SK-N-MC (cell line): ENCODE measurements around the gene SLCO3A1.

Experiments used
- DNase-seq: peaks from one replicate; pipeline ENCODE4 v3.0.0-alpha.2; 2011; ENCODE audit warnings: low read depth, low spot score
- H3K27ac ChIP-seq: fragments of 200-600 bp; sonication (generic); 2 replicates; pipeline ENCODE4 v1.5.1; 2016; ENCODE audit warnings: mixed run types
- H3K36me3 ChIP-seq: fragments of 200-600 bp; sonication (generic); 2 replicates; pipeline ENCODE4 v1.6.1; 2017; ENCODE audit warnings: antibody characterized with exemption, low read length, mixed read lengths; ENCODE audit not compliant: insufficient read depth
- H3K4me3 ChIP-seq: fragments of 200-600 bp; sonication (generic); 2 replicates; pipeline ENCODE4 v1.5.1; 2016
- H3K9ac ChIP-seq: fragments of 200-600 bp; sonication (generic); 2 replicates; pipeline ENCODE4 v1.8.0; 2017; ENCODE audit warnings: mixed run types, mixed read lengths; ENCODE audit not compliant: insufficient read length
- H3K9me3 ChIP-seq: fragments of 200-600 bp; sonication (generic); 2 replicates; pipeline ENCODE4 v1.6.1; 2017; ENCODE audit warnings: low read depth, mild to moderate bottlenecking, antibody characterized with exemption, low read length, moderate library complexity, mixed read lengths
- EZH2 ChIP-seq: fragments of 200-600 bp; sonication (generic); IDR thresholded peaks from one replicate; pipeline ENCODE4 v1.6.1; 2017; ENCODE audit warnings: antibody characterized with exemption
- FOXP2 ChIP-seq: optimal IDR thresholded peaks from 2 replicates; pipeline ENCODE3; 2011; ENCODE audit warnings: mild to moderate bottlenecking, moderate library complexity; ENCODE audit not compliant: insufficient read depth; ENCODE audit errors: extremely low read length, control extremely low read depth
- POLR2AphosphoS5 ChIP-seq: IDR thresholded peaks from 2 replicates; pipeline ENCODE4 v1.6.1; 2012; ENCODE audit warnings: mild to moderate bottlenecking, low read depth, low read length, borderline replicate concordance

The SLCO3A1 gene

GRCh38 chr15:91928675-91929074, 75.2 kb downstream of the SLCO3A1 start:
- H3K27ac ChIP-seq = no peak overlapping the region
- no peak overlapping the region for H3K4me3 ChIP-seq
- DNase-seq = no peak
- TF ChIP-seq EZH2 (no peak), FOXP2 (no peak), POLR2AphosphoS5 (no peak)
- H3K36me3 ChIP-seq = no peaks in the 10 kb centered on the region
- H3K9me3 ChIP-seq = no peaks in the 10 kb centered on the region
- H3K9ac ChIP-seq = no peak overlapping the region

DNA sequence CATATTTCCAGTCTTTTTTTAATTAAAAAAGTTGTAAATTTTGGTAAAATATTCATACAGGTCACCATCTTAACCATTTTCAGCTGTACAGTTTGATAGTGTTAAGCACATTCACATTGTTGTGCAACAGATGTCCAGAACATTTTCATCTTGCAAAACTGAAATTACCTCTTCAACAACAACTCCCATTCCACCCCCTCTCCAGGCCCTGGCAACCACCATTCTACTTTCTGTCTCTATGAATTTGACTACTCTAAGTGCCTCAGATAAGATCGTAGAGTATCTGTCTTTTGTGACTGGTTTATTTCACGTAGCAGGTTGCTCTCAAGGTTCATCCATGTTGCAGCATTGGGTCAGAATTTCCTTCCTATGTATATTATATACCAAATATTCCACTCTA, 76.0 kb downstream of the SLCO3A1 start:
- no peak overlapping the region for H3K27ac ChIP-seq
- no peak overlapping the region for H3K9ac ChIP-seq
- no peaks in the 10 kb centered on the region for H3K36me3 ChIP-seq
- no peak for DNase-seq
- no peak overlapping the region for H3K4me3 ChIP-seq
- H3K9me3 ChIP-seq = no peaks in the 10 kb centered on the region
- TF ChIP-seq EZH2 (no peak), POLR2AphosphoS5 (no peak), FOXP2 (no peak)

- H3K36me3 ChIP-seq = no peaks in the 10 kb centered on the region
- H3K9me3 ChIP-seq = no peaks in the 10 kb centered on the region
- DNase-seq = no peak
- no peak for TF ChIP-seq EZH2
- TF ChIP-seq FOXP2 = no peak
- no peak for TF ChIP-seq POLR2AphosphoS5
- no peak overlapping the region for H3K9ac ChIP-seq
- H3K27ac ChIP-seq = no peak overlapping the region
- no peak overlapping the region for H3K4me3 ChIP-seq
Observed at GRCh38 chr15:91930092-91930491, 76.6 kb downstream of the SLCO3A1 start.

DNA sequence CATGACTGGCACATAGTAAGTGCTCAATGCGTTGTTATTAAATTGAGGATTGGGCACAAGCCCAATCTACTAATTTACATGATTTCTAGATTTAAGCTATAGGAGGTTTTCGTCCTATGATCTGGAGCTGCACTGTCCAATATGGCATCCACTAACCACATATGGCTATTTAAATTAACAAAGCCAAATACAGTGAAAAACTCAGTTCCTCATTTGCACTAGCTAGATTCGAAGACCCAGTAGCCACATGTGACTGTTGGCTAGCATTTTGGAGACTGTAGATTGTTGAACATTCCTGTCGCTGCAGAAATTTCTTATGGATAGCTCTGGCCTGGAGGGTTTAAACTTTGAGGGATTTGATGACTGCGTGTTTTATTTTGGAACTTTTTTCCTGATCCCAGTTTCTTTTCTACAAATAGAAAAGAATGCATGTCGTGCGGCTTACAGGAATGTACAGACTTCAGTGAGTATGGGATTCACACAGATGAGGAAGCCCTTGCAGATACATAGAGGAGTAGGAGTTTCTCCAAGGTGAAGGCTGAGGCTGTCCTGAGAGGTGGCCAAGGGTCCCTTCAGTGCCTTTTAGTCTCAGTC, 82.8 kb downstream of the SLCO3A1 start:
- TF ChIP-seq EZH2 = no peak
- no peak for TF ChIP-seq POLR2AphosphoS5
- TF ChIP-seq FOXP2 = no peak

GRCh38 chr15:91936927-91937326, 83.4 kb downstream of the SLCO3A1 start:
- no peaks in the 10 kb centered on the region for H3K36me3 ChIP-seq
- H3K9ac ChIP-seq = no peak overlapping the region
- H3K9me3 ChIP-seq = no peaks in the 10 kb centered on the region
- no peak for DNase-seq
- TF ChIP-seq POLR2AphosphoS5 (no peak), EZH2 (no peak), FOXP2 (no peak)
- no peak overlapping the region for H3K4me3 ChIP-seq
- no peak overlapping the region for H3K27ac ChIP-seq

More for the DNA sequence above, 82.8 kb downstream of the SLCO3A1 start:
- Histone ChIP-seq H3K27ac (no peak overlapping the region), H3K9me3 (no peaks in the 10 kb centered on the region), H3K36me3 (no peaks in the 10 kb centered on the region), H3K4me3 (no peak overlapping the region), H3K9ac (no peak overlapping the region)
- DNase-seq = no peak

DNA sequence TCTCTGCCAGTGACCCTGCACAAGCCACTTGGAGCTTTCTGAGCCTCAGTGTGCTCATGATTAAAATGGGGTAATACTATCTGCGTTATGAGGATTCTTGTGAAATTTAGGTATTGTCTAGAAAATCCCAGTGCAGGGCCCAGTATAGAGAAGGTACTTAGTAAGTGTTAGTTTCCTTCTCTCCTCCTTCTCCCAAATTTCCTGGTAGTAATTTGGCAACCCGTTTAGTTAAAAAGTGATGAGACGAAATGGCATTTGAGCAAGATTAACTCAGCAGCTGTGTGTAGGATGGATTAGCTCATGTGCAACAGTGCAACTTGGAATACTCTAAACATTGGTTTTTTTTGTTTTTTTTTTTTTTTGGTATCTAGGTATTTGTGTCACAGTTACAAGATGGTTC, 84.6 kb downstream of the SLCO3A1 start:
- no peaks in the 10 kb centered on the region for H3K9me3 ChIP-seq
- TF ChIP-seq EZH2 = no peak
- no peak overlapping the region for H3K9ac ChIP-seq

GRCh38 chr15:91939403-91939831, 85.9 kb downstream of the SLCO3A1 start:
- no peaks in the 10 kb centered on the region for H3K9me3 ChIP-seq
- H3K9ac ChIP-seq = no peak overlapping the region
- no peak for TF ChIP-seq EZH2
- no peak for TF ChIP-seq FOXP2
- TF ChIP-seq POLR2AphosphoS5 = no peak
- H3K27ac ChIP-seq = no peak overlapping the region
- no peak for DNase-seq
- H3K36me3 ChIP-seq = no peaks in the 10 kb centered on the region
- no peak overlapping the region for H3K4me3 ChIP-seq

More for the DNA sequence above, 84.6 kb downstream of the SLCO3A1 start:
- no peak for DNase-seq
- Histone ChIP-seq H3K36me3 (no peaks in the 10 kb centered on the region), H3K27ac (no peak overlapping the region), H3K4me3 (no peak overlapping the region)

DNA sequence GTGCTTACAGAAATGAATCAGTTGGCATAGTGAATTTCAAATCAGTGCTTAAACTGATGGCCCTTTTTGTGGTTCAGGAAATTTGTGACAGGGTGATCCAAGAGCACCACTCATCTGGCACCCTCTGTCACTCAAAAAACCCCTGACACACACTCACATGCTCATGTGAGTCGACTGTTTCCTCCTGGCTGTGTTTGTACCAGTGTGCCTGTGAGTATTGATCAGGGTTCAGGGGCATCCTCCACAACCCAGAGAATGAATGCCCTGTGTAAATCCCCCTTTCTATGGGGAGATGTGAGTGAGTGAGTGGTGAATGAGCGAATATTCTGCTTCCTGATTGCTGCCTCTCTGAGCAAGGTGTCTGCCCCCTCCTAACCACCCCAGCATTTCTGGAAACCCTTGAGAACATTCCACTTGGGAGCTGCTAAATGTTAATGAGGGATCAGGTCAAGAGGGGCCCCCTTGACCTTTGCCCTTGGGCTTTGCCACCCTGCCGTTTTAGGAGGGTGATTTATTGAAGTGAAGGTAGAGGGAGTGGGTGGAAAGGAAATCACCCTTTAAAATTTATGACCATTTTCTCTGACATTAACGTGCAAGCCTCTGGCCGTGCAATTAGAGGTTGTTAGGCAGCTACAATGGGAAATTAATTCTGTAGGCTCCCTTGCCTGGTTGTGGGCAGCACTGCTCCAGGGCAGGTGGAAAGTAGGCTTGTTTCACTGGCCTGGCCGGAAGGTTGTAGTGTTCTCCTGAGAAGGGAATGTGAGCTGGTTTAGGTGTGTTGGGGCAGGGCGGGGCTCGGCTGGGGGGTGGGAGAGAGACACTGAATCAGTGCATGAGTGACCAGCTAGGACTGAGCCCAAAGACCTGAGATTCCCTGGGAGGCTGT, 87.2 kb downstream of the SLCO3A1 start:
- no peak overlapping the region for H3K9ac ChIP-seq
- no peak overlapping the region for H3K4me3 ChIP-seq
- TF ChIP-seq POLR2AphosphoS5 (no peak), FOXP2 (no peak), EZH2 (no peak)
- DNase-seq = no peak
- no peaks in the 10 kb centered on the region for H3K9me3 ChIP-seq
- no peak overlapping the region for H3K27ac ChIP-seq
- H3K36me3 ChIP-seq = no peaks in the 10 kb centered on the region
